Ishikawa (cell line): ENCODE measurements around the gene NAP1L1.

Experiments used
- CEBPB ChIP-seq: IDR thresholded peaks from 2 replicates; pipeline ENCODE4 v1.6.1; 2012
- CREB1 ChIP-seq: IDR thresholded peaks from 2 replicates; pipeline ENCODE4 v1.6.1; 2012; ENCODE audit warnings: low read depth
- EGR1 ChIP-seq: IDR thresholded peaks from 2 replicates; pipeline ENCODE4 v1.6.1; 2012
- EP300 ChIP-seq: IDR thresholded peaks from 2 replicates; pipeline ENCODE4 v1.6.1; 2012; ENCODE audit warnings: borderline replicate concordance
- FOXM1 ChIP-seq: IDR thresholded peaks from 2 replicates; pipeline ENCODE4 v1.6.1; 2012; ENCODE audit warnings: low read depth, borderline replicate concordance
- REST ChIP-seq: IDR thresholded peaks from 2 replicates; pipeline ENCODE4 v1.6.1; 2012; ENCODE audit warnings: low read depth, mild to moderate bottlenecking
- TAF1 ChIP-seq: IDR thresholded peaks from 2 replicates; pipeline ENCODE4 v1.6.1; 2012; ENCODE audit warnings: low read depth, mild to moderate bottlenecking
- TCF12 ChIP-seq: IDR thresholded peaks from 2 replicates; pipeline ENCODE4 v1.6.1; 2012; ENCODE audit warnings: low read depth
- TEAD4 ChIP-seq: IDR thresholded peaks from 2 replicates; pipeline ENCODE4 v1.6.1; 2012
- YY1 ChIP-seq: IDR thresholded peaks from 2 replicates; pipeline ENCODE4 v1.6.1; 2012; ENCODE audit warnings: low read depth
- TF ChIP-seq, protein P1 (sequence below): IDR thresholded peaks from 2 replicates; pipeline ENCODE4 v1.6.1; 2012

DNA sequence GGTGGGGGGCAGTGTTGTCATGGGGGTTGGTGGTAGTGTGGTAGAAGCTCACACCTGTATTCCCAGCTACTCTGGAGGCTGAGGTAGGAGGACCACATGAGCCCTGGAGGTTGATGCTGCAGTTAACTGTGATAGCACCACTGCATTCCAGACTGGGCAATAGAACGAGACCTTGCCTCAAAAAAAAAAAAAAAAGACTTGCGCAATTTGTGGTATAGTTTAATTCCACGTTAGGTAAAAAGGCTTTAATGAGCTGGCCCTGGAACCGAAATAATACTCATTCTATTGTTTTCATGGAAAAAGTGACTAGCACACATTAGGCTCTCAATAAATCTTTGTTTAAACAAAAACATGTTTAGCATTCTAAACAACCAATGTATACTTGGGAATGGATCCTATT, 25.4 kb upstream of the NAP1L1 start:
- TF ChIP-seq, protein P1, sequence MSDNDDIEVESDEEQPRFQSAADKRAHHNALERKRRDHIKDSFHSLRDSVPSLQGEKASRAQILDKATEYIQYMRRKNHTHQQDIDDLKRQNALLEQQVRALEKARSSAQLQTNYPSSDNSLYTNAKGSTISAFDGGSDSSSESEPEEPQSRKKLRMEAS = no peak
- no peak for TF ChIP-seq EGR1
- TF ChIP-seq TAF1 = no peak
- TF ChIP-seq FOXM1 = no peak
- TF ChIP-seq EP300 = no peak
- TF ChIP-seq CREB1 = no peak
- TF ChIP-seq REST = no peak
- no peak for TF ChIP-seq TCF12
- TF ChIP-seq CEBPB = peak; percentile 61; the same call in 1 of the 2 replicates
- TF ChIP-seq YY1 = no peak
- no peak for TF ChIP-seq TEAD4
